Stimulated activated naive B cell treated with anti-CD40 and anti-IgM and Interleukin-4, amounts not matched to agents 10 μg/mL and 1 μg/mL and 100 μg/mL, for 72 hours (primary cell): ENCODE measurements around the gene TAF1.
"Not testable (repeated sequence)": the region's sequence is repeated elsewhere in the genome, so short reads cannot be mapped to it uniquely, and the experiment has no call there.

Experiments
- ATAC-seq, 2 donors: fragments of 150-1000 bp; cut with Tn5 transposase; replicated peaks; 2 replicates each; pipeline ENCODE4 v1.10.0; 2021; ENCODE audit warnings: moderate library complexity in 1 of 2
- DNase-seq: peaks from one replicate; pipeline ENCODE4 v3.0.0; 2021
- H3K27ac Mint-ChIP-seq: one replicate; pipeline ENCODE4 v1.8.0; 2022; ENCODE audit warnings: mild to moderate bottlenecking, mixed read lengths
- H3K27me3 Mint-ChIP-seq, 2 donors: one replicate each; pipeline ENCODE4 v1.8.0; 2022; ENCODE audit warnings: mixed read lengths in 2 of 2
- H3K36me3 Mint-ChIP-seq, 2 donors: one replicate each; pipeline ENCODE4 v1.8.0; 2022; ENCODE audit warnings: mixed read lengths in 2 of 2, mild to moderate bottlenecking in 1 of 2
- H3K4me1 Mint-ChIP-seq, 2 donors: one replicate each; pipeline ENCODE4 v1.8.0; 2022; ENCODE audit warnings: mixed read lengths in 2 of 2, mild to moderate bottlenecking in 1 of 2
- H3K4me3 Mint-ChIP-seq, 2 donors: one replicate each; pipeline ENCODE4 v1.8.0; 2022; ENCODE audit warnings: mild to moderate bottlenecking in 2 of 2, mixed read lengths in 2 of 2, moderate library complexity in 1 of 2
- H3K9me3 Mint-ChIP-seq, 2 donors: one replicate each; pipeline ENCODE4 v1.8.0; 2022; ENCODE audit warnings: mixed read lengths in 2 of 2, mild to moderate bottlenecking in 1 of 2

The TAF1 gene

DNA sequence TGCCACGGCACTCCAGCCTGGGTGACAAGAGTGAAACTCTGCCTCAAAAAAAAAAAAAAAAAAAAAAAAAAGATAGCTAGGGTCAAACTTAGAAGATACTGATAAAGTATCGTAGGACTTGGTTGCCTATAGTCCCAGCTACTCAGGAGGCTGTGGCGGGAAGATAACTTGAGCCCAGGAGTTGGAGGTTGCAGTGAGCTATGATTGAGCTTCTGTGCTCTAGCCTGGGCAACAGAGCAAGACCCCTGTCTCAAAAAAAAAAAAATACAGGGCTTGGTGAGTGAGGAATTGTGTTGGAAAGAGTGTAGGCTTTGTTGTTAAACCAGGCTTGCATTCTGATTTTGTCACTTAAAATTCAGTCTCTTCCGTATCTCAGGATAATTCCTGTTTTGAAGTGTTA, 6.2 kb downstream of the TAF1 start:
- no peak overlapping the region for H3K27ac Mint-ChIP-seq
- DNase-seq (no peak), ATAC-seq (no peak)
- H3K4me3 Mint-ChIP-seq, result no peak overlapping the region
- H3K27me3 Mint-ChIP-seq, result no peaks in the 10 kb centered on the region
- no peaks in the 10 kb centered on the region for H3K9me3 Mint-ChIP-seq
- peaks cover 5 to 13% of the 10 kb centered on the region in 2 donors for H3K4me1 Mint-ChIP-seq
- H3K36me3 Mint-ChIP-seq, result peaks cover 13 to 15% of the 10 kb centered on the region in 2 donors

DNA sequence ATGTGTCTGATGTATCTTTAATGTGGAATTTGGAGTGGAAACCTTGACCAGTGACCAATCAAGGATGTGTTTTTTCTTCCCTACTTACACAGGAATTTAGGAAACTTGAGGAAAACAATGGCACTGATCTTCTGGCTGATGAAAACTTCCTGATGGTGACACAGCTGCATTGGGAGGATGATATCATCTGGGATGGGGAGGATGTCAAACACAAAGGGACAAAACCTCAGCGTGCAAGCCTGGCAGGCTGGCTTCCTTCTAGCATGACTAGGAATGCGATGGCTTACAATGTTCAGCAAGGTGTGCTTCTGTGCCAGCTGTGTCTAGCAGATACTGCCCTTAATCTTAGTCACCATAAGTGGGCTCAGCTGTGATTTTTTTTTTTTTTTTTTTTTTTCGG, 12.6 kb downstream of the TAF1 start:
- no peak for ATAC-seq
- peaks cover 17 to 28% of the 10 kb centered on the region in 2 donors for H3K36me3 Mint-ChIP-seq
- H3K27ac Mint-ChIP-seq, result no peak overlapping the region
- H3K9me3 Mint-ChIP-seq, result no peaks in the 10 kb centered on the region
- DNase-seq, result no peak
- H3K4me3 Mint-ChIP-seq, result no peak overlapping the region
- no peaks in the 10 kb centered on the region for H3K27me3 Mint-ChIP-seq
- H3K4me1 Mint-ChIP-seq, result no peaks in the 10 kb centered on the region

DNA sequence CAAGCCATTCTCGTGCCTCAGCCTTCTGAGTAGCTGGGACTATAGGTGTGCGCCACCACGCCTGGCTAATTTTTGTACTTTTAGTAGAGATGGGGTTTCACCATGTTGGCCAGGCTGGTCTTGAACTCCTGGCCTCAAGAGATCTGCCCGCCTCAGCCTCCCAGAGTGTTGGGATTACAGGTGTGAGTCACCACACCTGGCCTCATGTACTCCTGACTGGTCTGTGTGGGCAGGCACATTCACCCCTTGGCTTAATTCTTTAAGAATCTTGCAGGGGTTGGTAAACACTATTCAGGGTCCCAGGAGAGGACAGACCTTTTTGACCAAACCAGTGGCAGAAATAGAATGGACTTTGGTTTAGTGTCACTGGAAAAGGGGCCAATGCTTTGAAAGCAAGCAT, 25.6 kb downstream of the TAF1 start:
- peaks cover 15 to 24% of the 10 kb centered on the region in 2 donors for H3K36me3 Mint-ChIP-seq
- ATAC-seq, DNase-seq, H3K9me3 Mint-ChIP-seq, H3K4me1 Mint-ChIP-seq, H3K27ac Mint-ChIP-seq, H3K4me3 Mint-ChIP-seq, H3K27me3 Mint-ChIP-seq: not testable (repeated sequence)

- Mint-ChIP-seq H3K4me1 (no peaks in the 10 kb centered on the region), H3K36me3 (peaks cover 19 to 33% of the 10 kb centered on the region in 2 donors), H3K27ac (peak overlapping the region; percentile 48), H3K9me3 (no peaks in the 10 kb centered on the region), H3K27me3 (no peaks in the 10 kb centered on the region), H3K4me3 (no peak overlapping the region)
- ATAC-seq, result no peak
- no peak for DNase-seq
Measured at GRCh38 chrX:71393919-71394318, 27.8 kb downstream of the TAF1 start.

- Mint-ChIP-seq H3K27ac (no peak overlapping the region), H3K27me3 (no peaks in the 10 kb centered on the region), H3K36me3 (peaks cover 17 to 23% of the 10 kb centered on the region in 2 donors), H3K4me1 (no peaks in the 10 kb centered on the region), H3K9me3 (no peaks in the 10 kb centered on the region), H3K4me3 (no peak overlapping the region)
- DNase-seq (no peak), ATAC-seq (no peak)
Measured at GRCh38 chrX:71396576-71396975, 30.4 kb downstream of the TAF1 start.

DNA sequence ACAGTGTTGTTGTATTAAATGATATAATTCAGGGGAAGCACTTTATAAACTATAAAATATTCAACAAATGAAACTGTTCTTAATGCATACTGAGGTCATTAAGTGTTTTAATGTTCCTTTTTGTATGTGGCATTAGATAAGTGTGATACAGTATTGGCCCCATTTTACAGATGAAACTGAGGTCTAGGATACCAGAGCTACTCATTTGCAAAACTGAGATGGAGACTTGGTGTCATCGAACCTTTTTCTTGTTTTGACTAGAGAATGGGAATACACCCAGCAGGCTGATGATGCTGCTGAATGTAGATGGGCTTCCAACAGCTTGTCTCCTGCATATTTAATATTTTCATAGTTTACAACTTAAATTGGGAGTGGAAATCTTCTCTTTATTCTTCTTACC, 34.6 kb downstream of the TAF1 start:
- H3K4me1 Mint-ChIP-seq, result no peaks in the 10 kb centered on the region
- H3K27me3 Mint-ChIP-seq, result no peaks in the 10 kb centered on the region
- H3K9me3 Mint-ChIP-seq, result no peaks in the 10 kb centered on the region
- no peak overlapping the region for H3K4me3 Mint-ChIP-seq
- no peak overlapping the region for H3K27ac Mint-ChIP-seq
- DNase-seq, result no peak
- peaks cover 6 to 9% of the 10 kb centered on the region in 2 donors for H3K36me3 Mint-ChIP-seq
- ATAC-seq, result no peak

GRCh38 chrX:71416260-71416659, 50.1 kb downstream of the TAF1 start:
- not testable (repeated sequence) for H3K27me3 Mint-ChIP-seq, ATAC-seq, H3K9me3 Mint-ChIP-seq, DNase-seq, H3K4me3 Mint-ChIP-seq, H3K4me1 Mint-ChIP-seq
- H3K27ac Mint-ChIP-seq, result peak overlapping the region; percentile 47
- peaks cover 10 to 13% of the 10 kb centered on the region in 2 donors for H3K36me3 Mint-ChIP-seq

GRCh38 chrX:71420686-71421085, 54.5 kb downstream of the TAF1 start:
- DNase-seq, result no peak
- peaks cover 6 to 14% of the 10 kb centered on the region in 2 donors for H3K36me3 Mint-ChIP-seq
- H3K9me3 Mint-ChIP-seq, result no peaks in the 10 kb centered on the region
- no peak for ATAC-seq
- no peaks in the 10 kb centered on the region for H3K27me3 Mint-ChIP-seq
- no peaks in the 10 kb centered on the region for H3K4me1 Mint-ChIP-seq
- no peak overlapping the region for H3K27ac Mint-ChIP-seq
- H3K4me3 Mint-ChIP-seq, result no peak overlapping the region

- H3K4me3 Mint-ChIP-seq, result no peak overlapping the region
- H3K27me3 Mint-ChIP-seq, result no peaks in the 10 kb centered on the region
- no peak for DNase-seq
- peaks cover 12 to 19% of the 10 kb centered on the region in 2 donors for H3K36me3 Mint-ChIP-seq
- H3K4me1 Mint-ChIP-seq, result no peaks in the 10 kb centered on the region
- H3K9me3 Mint-ChIP-seq, result no peaks in the 10 kb centered on the region
- ATAC-seq, result no peak
- H3K27ac Mint-ChIP-seq, result no peak overlapping the region
Measured at GRCh38 chrX:71432733-71433132, 66.6 kb downstream of the TAF1 start.

- peaks cover 20 to 27% of the 10 kb centered on the region in 2 donors for H3K36me3 Mint-ChIP-seq
- H3K4me1 Mint-ChIP-seq, result peaks cover 4 to 16% of the 10 kb centered on the region in 2 donors
- no peaks in the 10 kb centered on the region for H3K9me3 Mint-ChIP-seq
- H3K27me3 Mint-ChIP-seq, result no peaks in the 10 kb centered on the region
- DNase-seq (no peak), ATAC-seq (no peak)
- H3K27ac Mint-ChIP-seq, result peak overlapping the region; percentile 6
- no peak overlapping the region for H3K4me3 Mint-ChIP-seq
Measured at GRCh38 chrX:71438750-71439149, 72.6 kb downstream of the TAF1 start.

GRCh38 chrX:71439420-71439819, 73.3 kb downstream of the TAF1 start:
- Mint-ChIP-seq H3K9me3 (no peaks in the 10 kb centered on the region), H3K27me3 (no peaks in the 10 kb centered on the region), H3K36me3 (peaks cover 19 to 27% of the 10 kb centered on the region in 2 donors), H3K27ac (peak overlapping the region; percentile 6), H3K4me1 (peaks cover 4 to 16% of the 10 kb centered on the region in 2 donors), H3K4me3 (no peak overlapping the region)
- ATAC-seq (peak; percentile 41 to 54), DNase-seq (no peak)

DNA sequence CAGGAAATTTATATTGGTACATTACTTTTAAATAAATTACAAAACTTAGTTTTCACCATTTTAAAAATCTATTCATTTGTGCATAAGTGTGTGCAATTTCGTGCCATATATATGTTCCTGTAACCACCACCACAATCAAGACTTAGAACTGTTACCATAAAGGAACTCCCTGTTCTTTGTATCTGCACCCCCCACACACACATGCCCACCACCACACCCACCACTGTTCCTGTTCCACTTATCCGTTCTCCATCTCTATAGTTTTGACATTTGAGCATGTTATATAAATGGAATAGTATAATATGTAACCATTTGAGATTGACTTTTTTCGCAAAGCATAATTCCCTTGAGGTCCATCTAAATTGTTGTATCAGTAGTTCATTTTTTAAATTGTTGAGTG, 73.7 kb downstream of the TAF1 start:
- DNase-seq, result no peak
- peaks cover 17 to 27% of the 10 kb centered on the region in 2 donors for H3K36me3 Mint-ChIP-seq
- H3K9me3 Mint-ChIP-seq, result no peaks in the 10 kb centered on the region
- no peak overlapping the region for H3K27ac Mint-ChIP-seq
- no peak for ATAC-seq
- no peaks in the 10 kb centered on the region for H3K27me3 Mint-ChIP-seq
- H3K4me3 Mint-ChIP-seq, result no peak overlapping the region
- peaks cover 4 to 16% of the 10 kb centered on the region in 2 donors for H3K4me1 Mint-ChIP-seq

- no peak for DNase-seq
- ATAC-seq, result no peak
- Mint-ChIP-seq H3K36me3 (peaks cover 17 to 27% of the 10 kb centered on the region in 2 donors), H3K9me3 (no peaks in the 10 kb centered on the region), H3K27me3 (no peaks in the 10 kb centered on the region), H3K4me3 (no peak overlapping the region), H3K27ac (no peak overlapping the region), H3K4me1 (peaks cover 4 to 16% of the 10 kb centered on the region in 2 donors)
Measured at GRCh38 chrX:71440401-71440800, 74.2 kb downstream of the TAF1 start.

- H3K27me3 Mint-ChIP-seq, H3K27ac Mint-ChIP-seq, DNase-seq, H3K9me3 Mint-ChIP-seq, ATAC-seq, H3K4me3 Mint-ChIP-seq: not testable (repeated sequence)
- H3K36me3 Mint-ChIP-seq, result peaks cover 17 to 27% of the 10 kb centered on the region in 2 donors
- peaks cover 4 to 16% of the 10 kb centered on the region in 2 donors for H3K4me1 Mint-ChIP-seq
Measured at GRCh38 chrX:71441809-71442208, 75.7 kb downstream of the TAF1 start.

- Mint-ChIP-seq H3K4me1 (no peaks in the 10 kb centered on the region), H3K27me3 (no peaks in the 10 kb centered on the region), H3K36me3 (peaks cover 1 to 6% of the 10 kb centered on the region in 2 donors), H3K4me3 (no peak overlapping the region), H3K9me3 (no peaks in the 10 kb centered on the region), H3K27ac (no peak overlapping the region)
- DNase-seq (no peak), ATAC-seq (no peak)
Measured at GRCh38 chrX:71450433-71451106, 84.4 kb downstream of the TAF1 start.
